BE2C (cell line): ENCODE results near the gene INSIG1.

ENCODE experiments used
- DNase-seq: peaks from one replicate; pipeline ENCODE4 v3.0.0-alpha.2; 2020
- H3K27me3 ChIP-seq: fragments of 250-450 bp; sonication (Bioruptor Pico); 2 replicates; pipeline ENCODE4 v1.5.1; 2020; ENCODE audit warnings: mild to moderate bottlenecking
- H3K36me3 ChIP-seq: fragments of 250-450 bp; sonication (Bioruptor Pico); 2 replicates; pipeline ENCODE4 v1.5.1; 2020; ENCODE audit warnings: mild to moderate bottlenecking
- H3K4me1 ChIP-seq: fragments of 250-450 bp; sonication (Bioruptor Pico); 2 replicates; pipeline ENCODE4 v1.5.1; 2020
- H3K4me3 ChIP-seq: 2 replicates; pipeline ENCODE4 v1.5.1; 2011; ENCODE audit warnings: low read depth, low read length
- H3K9me3 ChIP-seq: fragments of 250-450 bp; sonication (Bioruptor Pico); 2 replicates; pipeline ENCODE4 v1.5.1; 2020
- CTCF ChIP-seq: IDR thresholded peaks from 2 replicates; pipeline ENCODE4 v1.5.1; 2012; ENCODE audit warnings: mild to moderate bottlenecking, low read depth, low read length

Gene INSIG1

GRCh38 chr7:155346285-155346684, 48.6 kb downstream of the INSIG1 start:
- H3K4me3 ChIP-seq: no peak overlapping the region
- no peaks in the 10 kb centered on the region for H3K36me3 ChIP-seq
- no peaks in the 10 kb centered on the region for H3K4me1 ChIP-seq
- TF ChIP-seq CTCF: no peak
- H3K9me3 ChIP-seq: no peaks in the 10 kb centered on the region
- DNase-seq: no peak
- H3K27me3 ChIP-seq: no peaks in the 10 kb centered on the region

GRCh38 chr7:155348806-155349205, 51.1 kb downstream of the INSIG1 start:
- no peaks in the 10 kb centered on the region for H3K4me1 ChIP-seq
- TF ChIP-seq CTCF: no peak
- DNase-seq: no peak
- no peaks in the 10 kb centered on the region for H3K9me3 ChIP-seq
- no peaks in the 10 kb centered on the region for H3K36me3 ChIP-seq
- no peak overlapping the region for H3K4me3 ChIP-seq
- 0 out of 2 replicates have a peak, but pooled peaks cover 3% of the 10 kb centered on the region for H3K27me3 ChIP-seq

GRCh38 chr7:155349601-155350331, 52.1 kb downstream of the INSIG1 start:
- H3K36me3 ChIP-seq: no peaks in the 10 kb centered on the region

GRCh38 chr7:155351120-155351870, 53.6 kb downstream of the INSIG1 start:
- H3K4me3 ChIP-seq: no peak overlapping the region
- H3K9me3 ChIP-seq: no peaks in the 10 kb centered on the region
- no peak for DNase-seq
- no peaks in the 10 kb centered on the region for H3K36me3 ChIP-seq
- H3K27me3 ChIP-seq: 0 out of 2 replicates have a peak, but pooled peaks cover 3% of the 10 kb centered on the region
- no peak for TF ChIP-seq CTCF
- H3K4me1 ChIP-seq: no peaks in the 10 kb centered on the region

More at GRCh38 chr7:155349601-155350331, 52.1 kb downstream of the INSIG1 start:
- H3K9me3 ChIP-seq: no peaks in the 10 kb centered on the region
- no peaks in the 10 kb centered on the region for H3K4me1 ChIP-seq
- no peak overlapping the region for H3K4me3 ChIP-seq
- H3K27me3 ChIP-seq: 0 out of 2 replicates have a peak, but pooled peaks cover 3% of the 10 kb centered on the region
- TF ChIP-seq CTCF: no peak
- no peak for DNase-seq

DNA sequence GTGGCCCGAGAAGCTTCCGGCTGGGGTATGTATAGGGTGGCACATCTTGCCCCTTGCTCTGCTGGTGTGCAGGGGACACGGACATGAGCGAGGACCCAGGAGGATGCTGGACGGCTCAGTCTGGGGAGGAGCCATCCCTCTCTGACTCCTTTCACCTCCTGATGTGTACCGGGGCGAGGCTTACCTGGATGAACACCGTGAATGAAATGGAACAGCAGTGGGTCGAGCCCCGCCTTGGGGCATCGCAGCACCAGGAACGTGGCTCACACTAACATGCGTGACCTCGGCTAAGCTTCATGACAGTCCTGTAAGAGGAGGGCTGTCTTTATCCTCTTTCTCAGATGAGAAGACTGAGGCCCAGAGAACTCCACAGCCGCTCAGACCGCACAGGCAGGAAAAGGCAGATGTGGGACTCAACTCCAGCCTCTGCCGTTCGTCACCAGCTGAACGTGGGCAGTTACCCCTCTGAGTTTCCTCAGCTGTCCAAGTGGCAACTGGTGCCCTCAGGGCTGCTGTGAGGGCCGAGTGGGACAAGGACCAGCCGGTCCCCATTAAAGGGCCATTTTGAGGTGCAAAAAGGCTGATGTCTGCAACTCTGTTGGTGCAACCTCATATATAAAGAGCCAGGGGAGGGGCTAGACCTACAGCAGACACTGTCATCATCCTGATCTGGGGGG, 54.5 kb downstream of the INSIG1 start:
- DNase-seq: no peak
- H3K4me3 ChIP-seq: no peak overlapping the region
- H3K4me1 ChIP-seq: no peaks in the 10 kb centered on the region
- no peaks in the 10 kb centered on the region for H3K9me3 ChIP-seq
- H3K27me3 ChIP-seq: 0 out of 2 replicates have a peak, but pooled peaks cover 6% of the 10 kb centered on the region
- H3K36me3 ChIP-seq: no peaks in the 10 kb centered on the region
- TF ChIP-seq CTCF: no peak
